Stomach (tissue), 4 donors: ENCODE data around the gene DYNC1I2.

Experiments used
- EP300 ChIP-seq: sonication (generic); formaldehyde crosslinking; IDR thresholded peaks from one replicate; pipeline ENCODE4 v1.6.1; 2017; ENCODE audit warnings: antibody characterized with exemption
- POLR2AphosphoS5 ChIP-seq, 3 donors: sonication (generic); formaldehyde crosslinking; IDR thresholded peaks; one replicate each; pipeline ENCODE4 v1.6.1; 2016; ENCODE audit warnings: antibody characterized with exemption in 3 of 3
- TF ChIP-seq, protein P1 (sequence below), 7 experiments: fragments of 450-650 bp in 4 of 7; fragments of 200-600 bp in 3 of 7; sonication (generic) in 3 of 7; IDR thresholded peaks; one replicate each; pipeline ENCODE4 v1.5.1; 2016 to 2019; ENCODE audit warnings: antibody characterized with exemption in 7 of 7, control low read depth in 2 of 7, mild to moderate bottlenecking in 1 of 7

GRCh38 chr2:171703574-171704347, 16.5 kb downstream of the DYNC1I2 start:
- TF ChIP-seq, protein P1, sequence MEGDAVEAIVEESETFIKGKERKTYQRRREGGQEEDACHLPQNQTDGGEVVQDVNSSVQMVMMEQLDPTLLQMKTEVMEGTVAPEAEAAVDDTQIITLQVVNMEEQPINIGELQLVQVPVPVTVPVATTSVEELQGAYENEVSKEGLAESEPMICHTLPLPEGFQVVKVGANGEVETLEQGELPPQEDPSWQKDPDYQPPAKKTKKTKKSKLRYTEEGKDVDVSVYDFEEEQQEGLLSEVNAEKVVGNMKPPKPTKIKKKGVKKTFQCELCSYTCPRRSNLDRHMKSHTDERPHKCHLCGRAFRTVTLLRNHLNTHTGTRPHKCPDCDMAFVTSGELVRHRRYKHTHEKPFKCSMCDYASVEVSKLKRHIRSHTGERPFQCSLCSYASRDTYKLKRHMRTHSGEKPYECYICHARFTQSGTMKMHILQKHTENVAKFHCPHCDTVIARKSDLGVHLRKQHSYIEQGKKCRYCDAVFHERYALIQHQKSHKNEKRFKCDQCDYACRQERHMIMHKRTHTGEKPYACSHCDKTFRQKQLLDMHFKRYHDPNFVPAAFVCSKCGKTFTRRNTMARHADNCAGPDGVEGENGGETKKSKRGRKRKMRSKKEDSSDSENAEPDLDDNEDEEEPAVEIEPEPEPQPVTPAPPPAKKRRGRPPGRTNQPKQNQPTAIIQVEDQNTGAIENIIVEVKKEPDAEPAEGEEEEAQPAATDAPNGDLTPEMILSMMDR (IDR thresholded peaks at IDR 0.05): peak in 3 of 7 experiments; percentile 27 to 40 (median 29)
- TF ChIP-seq EP300 (no peak), POLR2AphosphoS5 (IDR thresholded peaks at IDR 0.05) (no peak)
